H1 (cell line): Measurements from ENCODE around the gene CD47. TPM values are rescaled to one million over a fixed set of nuclear protein-coding genes. Genes with fewer than 3 reads are reported as not detected.

Experiments used
- CTCF ChIA-PET: fragments of 300-600 bp; sonication (Branson Sonifier 250); formaldehyde crosslinking; loops from one replicate; lab custom pipeline; 2021; ENCODE audit not compliant: partially characterized antibody; lab: Charles Lee
- POLR2A ChIA-PET: fragments of 300-600 bp; sonication (Branson Sonifier 250); formaldehyde crosslinking; loops from one replicate; lab custom pipeline; 2021; ENCODE audit warnings: inconsistent platforms; ENCODE audit not compliant: partially characterized antibody; lab: Charles Lee
- DNase-seq, 2 experiments: peaks; one replicate each; pipeline versions ENCODE4 v3.0.0 to v3.0.0-alpha.2; 2010 to 2022; ENCODE audit warnings: low spot score in 2 of 2, low read depth in 1 of 2, mixed read lengths in 1 of 2
- FAIRE-seq: peaks from 2 replicates; lab custom pipeline; 2011; peaks lifted over from hg19 to GRCh38; lab: Jason Lieb, UNC
- H2AFZ ChIP-seq: 2 replicates; pipeline ENCODE4 v1.8.1; 2012; ENCODE audit warnings: low read length, inconsistent platforms
- H2AK5ac ChIP-seq: 2 replicates; pipeline ENCODE4 v1.6.1; 2013; ENCODE audit warnings: low read depth, low read length
- H2BK120ac ChIP-seq: replicated peaks from 2 replicates; pipeline ENCODE3; 2013; ENCODE audit warnings: low read depth, low read length, inconsistent platforms
- H2BK12ac ChIP-seq: 2 replicates; pipeline ENCODE4 v1.6.1; 2013; ENCODE audit warnings: low read depth, low read length
- H2BK15ac ChIP-seq: 2 replicates; pipeline ENCODE4 v1.6.1; 2013; ENCODE audit warnings: low read length
- H2BK20ac ChIP-seq: 2 replicates; pipeline ENCODE4 v1.6.1; 2013; ENCODE audit warnings: low read length
- H2BK5ac ChIP-seq: 2 replicates; pipeline ENCODE4 v1.6.1; 2013; ENCODE audit warnings: low read depth, low read length
- H3K14ac ChIP-seq: 2 replicates; pipeline ENCODE4 v1.6.1; 2013; ENCODE audit warnings: inconsistent platforms; ENCODE audit not compliant: insufficient read length
- H3K18ac ChIP-seq: 2 replicates; pipeline ENCODE4 v1.6.1; 2013; ENCODE audit warnings: low read length; ENCODE audit errors: extremely low read depth
- H3K23ac ChIP-seq: 2 replicates; pipeline ENCODE4 v1.6.1; 2013; ENCODE audit warnings: inconsistent platforms; ENCODE audit not compliant: insufficient read length
- H3K23me2 ChIP-seq: 2 replicates; pipeline ENCODE4 v1.6.1; 2013; ENCODE audit warnings: low read depth, low read length
- H3K27ac ChIP-seq: 2 replicates; pipeline ENCODE4 v1.6.1; 2011; ENCODE audit warnings: low read depth, low read length, inconsistent platforms
- H3K27me3 ChIP-seq, 4 experiments: replicated peaks in 1 of 4; 1 replicate in 1 of 4; 2 replicates in 3 of 4; pipeline versions ENCODE4 v1.6.1 to v1.8.1; 2011 to 2013; ENCODE audit warnings: low read length in 3 of 4, mild to moderate bottlenecking in 3 of 4, inconsistent platforms in 2 of 4, mixed read lengths in 2 of 4, moderate library complexity in 1 of 4; ENCODE audit not compliant: control insufficient read depth in 3 of 4, insufficient read depth in 3 of 4; ENCODE audit errors: extremely low read depth in 1 of 4
- H3K36me3 ChIP-seq, 4 experiments: 2 replicates each; pipeline versions ENCODE4 v1.6.1 to v1.8.1; 2011 to 2013; ENCODE audit warnings: mild to moderate bottlenecking in 4 of 4, low read length in 3 of 4, moderate library complexity in 2 of 4, control low read depth in 1 of 4, inconsistent platforms in 1 of 4; ENCODE audit not compliant: insufficient read depth in 4 of 4, control insufficient read depth in 2 of 4
- H3K4ac ChIP-seq: replicated peaks from 2 replicates; pipeline ENCODE3; 2013; ENCODE audit warnings: low read length, low read depth, mixed read lengths, inconsistent platforms; ENCODE audit not compliant: insufficient read length
- H3K4me1 ChIP-seq, 4 experiments: replicated peaks in 1 of 4; 1 replicate in 1 of 4; 2 replicates in 3 of 4; pipeline versions ENCODE4 v1.6.1 to v1.8.1; 2011 to 2013; ENCODE audit warnings: low read length in 3 of 4, inconsistent platforms in 2 of 4, mixed read lengths in 1 of 4; ENCODE audit not compliant: insufficient read depth in 4 of 4, control insufficient read depth in 3 of 4
- H3K4me2 ChIP-seq, 2 experiments: 2 replicates each; pipeline versions ENCODE4 v1.6.1 to v1.8.1; 2011 to 2013; ENCODE audit warnings: low read depth in 2 of 2, low read length in 2 of 2, control low read depth in 1 of 2, inconsistent platforms in 1 of 2, mild to moderate bottlenecking in 1 of 2; ENCODE audit not compliant: insufficient read depth in 1 of 2
- H3K4me3 ChIP-seq, 4 experiments: fragments of 200-600, 300-600 bp in 1 of 4; sonication (generic), shearing (Covaris generic), sonication (Bioruptor Twin) in 1 of 4; 2 replicates each; pipeline versions ENCODE4 v1.5.1 to v1.8.1; 2011 to 2016; ENCODE audit warnings: low read length in 4 of 4, low read depth in 3 of 4, control low read depth in 2 of 4, inconsistent platforms in 2 of 4, mild to moderate bottlenecking in 2 of 4, mixed read lengths in 1 of 4, moderate library complexity in 1 of 4; ENCODE audit not compliant: insufficient read depth in 2 of 4; ENCODE audit errors: extremely low read depth in 1 of 4
- H3K56ac ChIP-seq: replicated peaks from 2 replicates; pipeline ENCODE3; 2013; ENCODE audit warnings: low read depth, mild to moderate bottlenecking, mixed read lengths, low read length, inconsistent platforms; ENCODE audit not compliant: insufficient read length
- H3K79me1 ChIP-seq: 2 replicates; pipeline ENCODE4 v1.6.1; 2013; ENCODE audit warnings: low read depth, low read length, control low read depth
- H3K79me2 ChIP-seq, 2 experiments: 2 replicates each; pipeline versions ENCODE4 v1.6.1 to v1.8.1; 2012 to 2013; ENCODE audit warnings: low read length in 2 of 2, mild to moderate bottlenecking in 2 of 2, inconsistent platforms in 1 of 2; ENCODE audit not compliant: insufficient read depth in 2 of 2, control insufficient read depth in 1 of 2
- H3K9ac ChIP-seq, 4 experiments: replicated peaks in 1 of 4; 1 replicate in 1 of 4; 2 replicates in 3 of 4; pipeline versions ENCODE4 v1.6.1 to v1.8.1; 2011 to 2013; ENCODE audit warnings: low read depth in 3 of 4, low read length in 3 of 4, control low read depth in 2 of 4, mild to moderate bottlenecking in 2 of 4, moderate library complexity in 2 of 4, inconsistent platforms in 1 of 4; ENCODE audit errors: extremely low read depth in 1 of 4
- H3K9me3 ChIP-seq, 2 experiments: 2 replicates each; pipeline versions ENCODE4 v1.6.1 to v1.8.1; 2012 to 2013; ENCODE audit warnings: mild to moderate bottlenecking in 2 of 2, moderate library complexity in 2 of 2, control low read depth in 1 of 2, inconsistent platforms in 1 of 2, low read depth in 1 of 2, low read length in 1 of 2, mixed read lengths in 1 of 2; ENCODE audit not compliant: insufficient read depth in 2 of 2
- H4K20me1 ChIP-seq, 2 experiments: replicated peaks in 1 of 2; 2 replicates each; pipeline versions ENCODE3 to v1.8.1; 2011 to 2013; ENCODE audit warnings: inconsistent platforms in 2 of 2, low read length in 2 of 2, mild to moderate bottlenecking in 1 of 2; ENCODE audit not compliant: insufficient read depth in 2 of 2, control insufficient read depth in 1 of 2
- H4K5ac ChIP-seq: 2 replicates; pipeline ENCODE4 v1.6.1; 2013; ENCODE audit warnings: low read length, low read depth, mixed read lengths, inconsistent platforms; ENCODE audit not compliant: insufficient read length
- H4K8ac ChIP-seq: 2 replicates; pipeline ENCODE4 v1.8.0; 2013; ENCODE audit warnings: mild to moderate bottlenecking, moderate library complexity, low read length, inconsistent platforms; ENCODE audit not compliant: insufficient read depth; ENCODE audit errors: extremely low read depth
- H4K91ac ChIP-seq: replicated peaks from 2 replicates; pipeline ENCODE3; 2013; ENCODE audit warnings: low read length, mixed read lengths, inconsistent platforms; ENCODE audit not compliant: insufficient read length
- E2F6 ChIP-seq: IDR thresholded peaks from 2 replicates; pipeline ENCODE4 v1.6.1; 2012; ENCODE audit warnings: inconsistent platforms
- GTF2F1 ChIP-seq: IDR thresholded peaks from 2 replicates; pipeline ENCODE4 v1.6.1; 2012; ENCODE audit warnings: low read depth, low read length, improper control_type of control experiment, borderline replicate concordance
- HDAC6 ChIP-seq: IDR thresholded peaks from one replicate; pipeline ENCODE4 v1.7.1; 2012; ENCODE audit warnings: low read depth, mild to moderate bottlenecking, inconsistent platforms, low read length, moderate library complexity
- KDM4A ChIP-seq: IDR thresholded peaks from one replicate; pipeline ENCODE4 v1.7.1; 2012; ENCODE audit warnings: low read depth, mild to moderate bottlenecking, moderate library complexity, low read length, inconsistent platforms; ENCODE audit not compliant: severe bottlenecking
- POLR2A ChIP-seq, 2 experiments: IDR thresholded peaks; 1 replicate in 1 of 2; 2 replicates in 1 of 2; pipeline ENCODE4 v1.6.1; 2011; ENCODE audit warnings: low read depth in 2 of 2, low read length in 2 of 2, mild to moderate bottlenecking in 2 of 2; ENCODE audit errors: control extremely low read depth in 1 of 2
- SAP30 ChIP-seq: fragments of 300-600 bp; sonication (generic); IDR thresholded peaks from 2 replicates; pipeline ENCODE4 v1.7.1; 2012; ENCODE audit warnings: low read length, moderate library complexity, mild to moderate bottlenecking, inconsistent platforms; ENCODE audit not compliant: insufficient read depth, insufficient replicate concordance
- SP2 ChIP-seq: IDR thresholded peaks from 2 replicates; pipeline ENCODE4 v1.6.1; 2012; ENCODE audit warnings: mild to moderate bottlenecking, low read length, inconsistent platforms
- TAF1 ChIP-seq: IDR thresholded peaks from 2 replicates; pipeline ENCODE4 v1.6.1; 2011; ENCODE audit warnings: mild to moderate bottlenecking, low read depth, low read length
- WGBS, 2 experiments: shearing (Covaris generic) in 1 of 2; methylation state at CpG; one replicate each; pipeline versions ENCODE4 v1.1.6 to v1.1.7; 2013 to 2015; ENCODE audit warnings: low lambda C conversion rate in 2 of 2, mixed read lengths in 2 of 2, inconsistent platforms in 1 of 2, low coverage in 1 of 2, missing lambda C conversion rate in 1 of 2; ENCODE audit not compliant: insufficient replicate concordance in 2 of 2, insufficient coverage in 1 of 2, insufficient read length in 1 of 2; ENCODE audit errors: extremely low coverage in 1 of 2, missing lambda C conversion rate in 1 of 2; 5-methylcytosine and 5-hydroxymethylcytosine counted together
- polyA plus RNA-seq, 7 experiments: library from polyadenylated mRNA; depleted of rRNA in 3 of 7; stranded (reverse) in 5 of 7; unstranded in 2 of 7; fragments of >200 nt in 5 of 7; fragments of 200-250 nt in 2 of 7; gene quantifications; 1 replicate in 5 of 7; 2 replicates in 1 of 7; 4 replicates in 1 of 7; pipeline versions ENCODE4 v1.2.1 to v1.2.3, GENCODE V29; 2011 to 2013; ENCODE audit warnings: missing spikeins in 2 of 7, mixed read lengths in 2 of 7
- total RNA-seq: library from RNA; stranded (reverse); fragmentation: NEBNext Ultra II Directional; extraction: Animal tissue kit (Norgen Biotek cat#: 25700); gene quantifications from 2 replicates; pipeline ENCODE4 v1.2.1, GENCODE V29; 2021

Gene CD47
- total and polyA plus RNA-seq, 2 of the 8 experiments (the other 6 are each of a cell fraction or from before 2014, with no cell fraction given): 14.4 to 19.3 TPM

- no peak overlapping the region for H3K4me3 ChIP-seq
- no peak overlapping the region for H2BK5ac ChIP-seq
- H4K91ac ChIP-seq: no peak overlapping the region
- no peaks in the 10 kb centered on the region for H3K23me2 ChIP-seq
- H3K4ac ChIP-seq: no peak overlapping the region
- no peak overlapping the region for H3K18ac ChIP-seq
- H3K9ac ChIP-seq: no peak overlapping the region
- H2AFZ ChIP-seq: no peak overlapping the region
- H2BK15ac ChIP-seq: no peak overlapping the region
- no peak overlapping the region for H2AK5ac ChIP-seq
- 91% methylated on average over 1 of the region's 1 CpG; no CpG with 5 or more reads in 1 of the 2 experiments for WGBS, 2 experiments
- DNase-seq (no peak), FAIRE-seq (no peak)
- no peaks in the 10 kb centered on the region; a peak in 2 of 7 replicates for H3K4me1 ChIP-seq
- no peaks in the 10 kb centered on the region for H4K20me1 ChIP-seq
- no peak overlapping the region for H4K8ac ChIP-seq
- H3K14ac ChIP-seq: no peak overlapping the region
- H2BK12ac ChIP-seq: no peak overlapping the region
- no peaks in the 10 kb centered on the region for H3K79me2 ChIP-seq
- H3K79me1 ChIP-seq: no peaks in the 10 kb centered on the region
- no peak overlapping the region for H4K5ac ChIP-seq
- no peaks in the 10 kb centered on the region for H3K36me3 ChIP-seq
- H3K56ac ChIP-seq: no peak overlapping the region
- POLR2A ChIA-PET: no interaction called here
- H3K23ac ChIP-seq: no peak overlapping the region
- CTCF ChIA-PET: interaction anchor here (1.4 to 1.5 kb wide), 2 partner anchors 32 to 98 kb away, joined by 3 to 4 read pairs; no protein-coding TSS in a partner anchor
- H3K27me3 ChIP-seq: no peaks in the 10 kb centered on the region
- no peak overlapping the region for H3K27ac ChIP-seq
- no peak overlapping the region for H2BK20ac ChIP-seq
- TF ChIP-seq SAP30 (no peak), HDAC6 (no peak), KDM4A (no peak), GTF2F1 (no peak), SP2 (no peak), E2F6 (no peak), POLR2A (IDR thresholded peaks at IDR 0.05; ENCODE audit: control extremely low read depth in 1 of 2, low read depth in 2 of 2, low read length in 2 of 2) (no peak), TAF1 (no peak)
- no peak overlapping the region for H2BK120ac ChIP-seq
- H3K4me2 ChIP-seq: no peak overlapping the region
- H3K9me3 ChIP-seq: no peaks in the 10 kb centered on the region
Observed at GRCh38 chr3:108036401-108036800, 54.4 kb downstream of the CD47 start.
